HUES6 (cell line): ENCODE measurements around the gene TMEM212.

ENCODE experiments used
- H3K27ac ChIP-seq: 2 replicates; pipeline ENCODE4 v1.7.0; 2013; ENCODE audit warnings: low read depth, mild to moderate bottlenecking, low read length, inconsistent platforms
- H3K27me3 ChIP-seq: 2 replicates; pipeline ENCODE4 v1.6.1; 2013; ENCODE audit warnings: low read length; ENCODE audit not compliant: control insufficient read depth, insufficient read depth
- H3K36me3 ChIP-seq: 2 replicates; pipeline ENCODE4 v1.6.1; 2013; ENCODE audit warnings: low read length; ENCODE audit not compliant: control insufficient read depth, insufficient read depth
- H3K4me1 ChIP-seq: 2 replicates; pipeline ENCODE4 v1.6.1; 2013; ENCODE audit warnings: low read length; ENCODE audit not compliant: control insufficient read depth, insufficient read depth
- H3K4me3 ChIP-seq: 2 replicates; pipeline ENCODE4 v1.5.1; 2013; ENCODE audit warnings: low read depth, low read length
- H3K9ac ChIP-seq: one replicate; pipeline ENCODE4 v1.6.1; 2013; ENCODE audit warnings: mild to moderate bottlenecking, low read length
- H3K9me3 ChIP-seq: 2 replicates; pipeline ENCODE4 v1.6.1; 2013; ENCODE audit warnings: low read depth, low read length; ENCODE audit not compliant: control insufficient read depth, insufficient read depth

TMEM212 gene

GRCh38 chr3:171879472-171879871 is 36.3 kb downstream of the TMEM212 start:
- Histone ChIP-seq H3K27me3 (no peaks in the 10 kb centered on the region), H3K9me3 (no peaks in the 10 kb centered on the region), H3K36me3 (no peaks in the 10 kb centered on the region), H3K4me1 (peaks cover 40% of the 10 kb centered on the region), H3K27ac (no peak overlapping the region), H3K9ac (no peak overlapping the region), H3K4me3 (no peak overlapping the region)

- no peaks in the 10 kb centered on the region for H3K27me3 ChIP-seq
- no peaks in the 10 kb centered on the region for H3K9me3 ChIP-seq
- H3K9ac ChIP-seq: no peak overlapping the region
- H3K27ac ChIP-seq: no peak overlapping the region
- H3K36me3 ChIP-seq: no peaks in the 10 kb centered on the region
- H3K4me3 ChIP-seq: no peak overlapping the region
- peaks cover 32% of the 10 kb centered on the region for H3K4me1 ChIP-seq
Measured at GRCh38 chr3:171880101-171880870, 37.1 kb downstream of the TMEM212 start.

GRCh38 chr3:171881251-171881650 is 38.1 kb downstream of the TMEM212 start:
- peaks cover 26% of the 10 kb centered on the region for H3K4me1 ChIP-seq
- no peak overlapping the region for H3K9ac ChIP-seq

GRCh38 chr3:171883257-171883892 is 40.2 kb downstream of the TMEM212 start:
- H3K9ac ChIP-seq: no peak overlapping the region
- H3K4me1 ChIP-seq: peaks cover 26% of the 10 kb centered on the region
- H3K36me3 ChIP-seq: no peaks in the 10 kb centered on the region
- no peaks in the 10 kb centered on the region for H3K27me3 ChIP-seq
- H3K27ac ChIP-seq: no peak overlapping the region
- H3K9me3 ChIP-seq: 0 out of 2 replicates have a peak, but pooled peaks cover 2% of the 10 kb centered on the region
- H3K4me3 ChIP-seq: no peak overlapping the region

More at GRCh38 chr3:171881251-171881650, 38.1 kb downstream of the TMEM212 start:
- Histone ChIP-seq H3K27me3 (no peaks in the 10 kb centered on the region), H3K4me3 (no peak overlapping the region), H3K9me3 (no peaks in the 10 kb centered on the region), H3K27ac (no peak overlapping the region), H3K36me3 (no peaks in the 10 kb centered on the region)

GRCh38 chr3:171883893-171884279 is 40.7 kb downstream of the TMEM212 start:
- no peak overlapping the region for H3K9ac ChIP-seq
- no peak overlapping the region for H3K27ac ChIP-seq
- H3K4me1 ChIP-seq: peaks cover 24% of the 10 kb centered on the region
- H3K36me3 ChIP-seq: no peaks in the 10 kb centered on the region
- H3K9me3 ChIP-seq: 0 out of 2 replicates have a peak, but pooled peaks cover 3% of the 10 kb centered on the region
- H3K27me3 ChIP-seq: no peaks in the 10 kb centered on the region
- no peak overlapping the region for H3K4me3 ChIP-seq

GRCh38 chr3:171888466-171888865 is 45.3 kb downstream of the TMEM212 start:
- Histone ChIP-seq H3K9me3 (0 out of 2 replicates have a peak, but pooled peaks cover 8% of the 10 kb centered on the region), H3K4me1 (peaks cover 9% of the 10 kb centered on the region), H3K36me3 (no peaks in the 10 kb centered on the region), H3K27ac (no peak overlapping the region), H3K4me3 (no peak overlapping the region), H3K9ac (no peak overlapping the region), H3K27me3 (no peaks in the 10 kb centered on the region)

GRCh38 chr3:171890398-171890797 is 47.2 kb downstream of the TMEM212 start:
- Histone ChIP-seq H3K9ac (no peak overlapping the region), H3K27me3 (no peaks in the 10 kb centered on the region), H3K36me3 (no peaks in the 10 kb centered on the region), H3K27ac (no peak overlapping the region), H3K4me3 (no peak overlapping the region), H3K4me1 (peaks cover 7% of the 10 kb centered on the region; the same call in 1 of the 2 replicates), H3K9me3 (0 out of 2 replicates have a peak, but pooled peaks cover 8% of the 10 kb centered on the region)

GRCh38 chr3:171892457-171892856 is 49.3 kb downstream of the TMEM212 start:
- Histone ChIP-seq H3K36me3 (no peaks in the 10 kb centered on the region), H3K27ac (no peak overlapping the region), H3K4me3 (no peak overlapping the region), H3K9me3 (0 out of 2 replicates have a peak, but pooled peaks cover 8% of the 10 kb centered on the region), H3K27me3 (no peaks in the 10 kb centered on the region), H3K4me1 (peaks cover 15% of the 10 kb centered on the region; the same call in 1 of the 2 replicates), H3K9ac (no peak overlapping the region)

GRCh38 chr3:171895291-171895690 is 52.1 kb downstream of the TMEM212 start:
- H3K27me3 ChIP-seq: no peaks in the 10 kb centered on the region
- H3K4me1 ChIP-seq: peaks cover 18% of the 10 kb centered on the region; the same call in 1 of the 2 replicates
- H3K9me3 ChIP-seq: no peaks in the 10 kb centered on the region
- no peaks in the 10 kb centered on the region for H3K36me3 ChIP-seq
- no peak overlapping the region for H3K9ac ChIP-seq
- no peak overlapping the region for H3K27ac ChIP-seq
- no peak overlapping the region for H3K4me3 ChIP-seq

- peaks cover 18% of the 10 kb centered on the region; the same call in 1 of the 2 replicates for H3K4me1 ChIP-seq
- no peaks in the 10 kb centered on the region for H3K27me3 ChIP-seq
- no peak overlapping the region for H3K27ac ChIP-seq
- H3K4me3 ChIP-seq: no peak overlapping the region
- H3K9ac ChIP-seq: no peak overlapping the region
- no peaks in the 10 kb centered on the region for H3K36me3 ChIP-seq
- no peaks in the 10 kb centered on the region for H3K9me3 ChIP-seq
Measured at GRCh38 chr3:171895900-171896299, 52.8 kb downstream of the TMEM212 start.

GRCh38 chr3:171896316-171896715 is 53.2 kb downstream of the TMEM212 start:
- Histone ChIP-seq H3K4me1 (peaks cover 18% of the 10 kb centered on the region; the same call in 1 of the 2 replicates), H3K27ac (no peak overlapping the region)

More at GRCh38 chr3:171896316-171896715, 53.2 kb downstream of the TMEM212 start:
- Histone ChIP-seq H3K36me3 (no peaks in the 10 kb centered on the region), H3K9ac (no peak overlapping the region), H3K27me3 (no peaks in the 10 kb centered on the region), H3K9me3 (no peaks in the 10 kb centered on the region), H3K4me3 (no peak overlapping the region)
